Activated T-cell treated with anti-CD3 and anti-CD28 coated beads for 24 hours (primary cell): ENCODE measurements around the gene SLC9A2.

Experiments used
- DNase-seq: peaks from one replicate; pipeline ENCODE4 v3.0.0-alpha.2; 2020; ENCODE audit warnings: low read depth

The SLC9A2 gene

GRCh38 chr2:102618452-102619413 is 620 bp upstream of the SLC9A2 start:
- no peak for DNase-seq

- no peak for DNase-seq
These were observed 979 bp downstream of the SLC9A2 start for GRCh38 chr2:102620332-102620731.

- DNase-seq: no peak
These were observed 2.3 kb downstream of the SLC9A2 start for GRCh38 chr2:102621630-102622029.

GRCh38 chr2:102622646-102623045 is 3.3 kb downstream of the SLC9A2 start:
- DNase-seq: no peak

- DNase-seq: no peak
These were observed 11.1 kb downstream of the SLC9A2 start for GRCh38 chr2:102630458-102630857.

GRCh38 chr2:102632380-102633175 is 13.2 kb downstream of the SLC9A2 start:
- DNase-seq: no peak

GRCh38 chr2:102634831-102635241 is 15.5 kb downstream of the SLC9A2 start:
- no peak for DNase-seq

GRCh38 chr2:102635317-102635716 is 16.0 kb downstream of the SLC9A2 start:
- no peak for DNase-seq

GRCh38 chr2:102636283-102636907 is 17.0 kb downstream of the SLC9A2 start:
- no peak for DNase-seq

- DNase-seq: no peak
These were observed 18.0 kb downstream of the SLC9A2 start for GRCh38 chr2:102637358-102637757.

GRCh38 chr2:102639429-102639828 is 20.1 kb downstream of the SLC9A2 start:
- no peak for DNase-seq

- no peak for DNase-seq
These were observed 32.8 kb downstream of the SLC9A2 start for GRCh38 chr2:102652126-102652525.

GRCh38 chr2:102657770-102658169 is 38.4 kb downstream of the SLC9A2 start:
- peak; percentile 20 for DNase-seq

- no peak for DNase-seq
These were observed 40.7 kb downstream of the SLC9A2 start for GRCh38 chr2:102660070-102660469.

GRCh38 chr2:102660574-102660973 is 41.2 kb downstream of the SLC9A2 start:
- DNase-seq: no peak

GRCh38 chr2:102661846-102662245 is 42.5 kb downstream of the SLC9A2 start:
- DNase-seq: no peak

- no peak for DNase-seq
These were observed 43.5 kb downstream of the SLC9A2 start for GRCh38 chr2:102662833-102663232.

GRCh38 chr2:102663381-102663780 is 44.0 kb downstream of the SLC9A2 start:
- DNase-seq: no peak

GRCh38 chr2:102664471-102664909 is 45.1 kb downstream of the SLC9A2 start:
- peak; percentile 39 for DNase-seq

GRCh38 chr2:102667072-102667471 is 47.7 kb downstream of the SLC9A2 start:
- DNase-seq: no peak

GRCh38 chr2:102668171-102668570 is 48.8 kb downstream of the SLC9A2 start:
- DNase-seq: no peak

- no peak for DNase-seq
These were observed 50.0 kb downstream of the SLC9A2 start for GRCh38 chr2:102669401-102669800.
